ENCODE results near the gene ASCL5.
A peak's percentile ranks its signal among the peaks of the same experiment; 100 is the strongest.
"Not testable (repeated sequence)": the region's sequence is repeated elsewhere in the genome, so short reads cannot be mapped to it uniquely, and the experiment has no call there.

ASCL5 gene

GRCh38 chr1:201163036-201163435 is 36.1 kb upstream of the ASCL5 start:
- not testable (repeated sequence) for H3K4me3 Mint-ChIP-seq; DNase-seq (ENCODE audit: low spot score in 2 of 2); H3K27me3 Mint-ChIP-seq; H3K36me3 Mint-ChIP-seq; H3K27ac Mint-ChIP-seq; H3K9me3 Mint-ChIP-seq; H3K4me1 Mint-ChIP-seq; ATAC-seq (ENCODE audit: low read depth)

GRCh38 chr1:201157949-201158348 is 31.0 kb upstream of the ASCL5 start:
- H3K4me1 Mint-ChIP-seq = peaks cover 11% of the 10 kb centered on the region
- no peak overlapping the region for H3K27ac Mint-ChIP-seq
- H3K27me3 Mint-ChIP-seq = peaks cover 18% of the 10 kb centered on the region
- H3K4me3 Mint-ChIP-seq = no peak overlapping the region
- ATAC-seq (ENCODE audit: low read depth) (no peak), DNase-seq (ENCODE audit: low spot score in 2 of 2) (no peak)
- no peaks in the 10 kb centered on the region for H3K9me3 Mint-ChIP-seq
- H3K36me3 Mint-ChIP-seq = no peaks in the 10 kb centered on the region

- Mint-ChIP-seq H3K4me1 (peaks cover 15% of the 10 kb centered on the region), H3K36me3 (no peaks in the 10 kb centered on the region), H3K27ac (no peak overlapping the region), H3K9me3 (no peaks in the 10 kb centered on the region), H3K4me3 (no peak overlapping the region), H3K27me3 (peaks cover 18% of the 10 kb centered on the region)
- DNase-seq (ENCODE audit: low spot score in 2 of 2) = no peak
- ATAC-seq (ENCODE audit: low read depth) = no peak
Observed at GRCh38 chr1:201156819-201157218, 29.8 kb upstream of the ASCL5 start.

DNA sequence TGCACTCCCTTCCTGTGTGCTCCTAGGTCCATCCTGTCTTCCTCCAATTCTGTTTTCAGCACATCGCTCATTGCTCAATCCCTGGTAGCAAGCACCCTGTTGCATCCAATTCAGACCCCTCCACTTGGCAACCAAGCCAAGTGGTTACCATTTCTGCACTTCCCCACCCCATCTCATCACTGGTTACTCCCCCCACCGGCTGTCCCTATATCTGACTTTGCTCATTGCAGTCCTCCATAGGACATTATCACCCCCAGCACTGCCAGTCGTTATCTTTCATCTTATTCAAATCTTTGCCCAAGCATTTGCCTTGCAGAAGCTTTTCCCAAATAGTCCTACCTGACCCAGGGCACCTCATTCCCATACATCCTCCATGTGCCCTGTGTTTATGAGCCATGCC is 29.4 kb upstream of the ASCL5 start:
- H3K27me3 Mint-ChIP-seq = peaks cover 18% of the 10 kb centered on the region
- no peak overlapping the region for H3K4me3 Mint-ChIP-seq
- no peaks in the 10 kb centered on the region for H3K36me3 Mint-ChIP-seq
- DNase-seq (ENCODE audit: low spot score in 2 of 2) = no peak
- peaks cover 15% of the 10 kb centered on the region for H3K4me1 Mint-ChIP-seq
- H3K27ac Mint-ChIP-seq = no peak overlapping the region
- no peaks in the 10 kb centered on the region for H3K9me3 Mint-ChIP-seq
- no peak for ATAC-seq (ENCODE audit: low read depth)

- Mint-ChIP-seq H3K4me3 (no peak overlapping the region), H3K27ac (no peak overlapping the region)
Observed at GRCh38 chr1:201155354-201155753, 28.4 kb upstream of the ASCL5 start.

GRCh38 chr1:201154389-201155165 is 27.6 kb upstream of the ASCL5 start, which contains the start of gene TMEM9:
Gene TMEM9 (minus strand): TSS chr1:201154474. CDS start chr1:201153923, 551 bp downstream.
- peak; percentile 98 to 99 for DNase-seq (ENCODE audit: low spot score in 2 of 2)
- H3K4me3 Mint-ChIP-seq = peak within 1 kb of the TSS; percentile 92
- H3K9me3 Mint-ChIP-seq = no peaks in the 10 kb centered on the region
- H3K36me3 Mint-ChIP-seq = peaks cover 4% of the 10 kb centered on the region
- H3K27me3 Mint-ChIP-seq = peaks cover 18% of the 10 kb centered on the region
- peak; percentile 98 for ATAC-seq (ENCODE audit: low read depth)
- peaks cover 15% of the 10 kb centered on the region for H3K4me1 Mint-ChIP-seq
- peak within 1 kb of the TSS; percentile 84 for H3K27ac Mint-ChIP-seq

More at GRCh38 chr1:201155354-201155753, 28.4 kb upstream of the ASCL5 start:
- Mint-ChIP-seq H3K27me3 (peaks cover 18% of the 10 kb centered on the region), H3K4me1 (peaks cover 15% of the 10 kb centered on the region), H3K36me3 (peaks cover 4% of the 10 kb centered on the region), H3K9me3 (no peaks in the 10 kb centered on the region)
- no peak for ATAC-seq (ENCODE audit: low read depth)
- DNase-seq (ENCODE audit: low spot score in 2 of 2) = no peak

DNA sequence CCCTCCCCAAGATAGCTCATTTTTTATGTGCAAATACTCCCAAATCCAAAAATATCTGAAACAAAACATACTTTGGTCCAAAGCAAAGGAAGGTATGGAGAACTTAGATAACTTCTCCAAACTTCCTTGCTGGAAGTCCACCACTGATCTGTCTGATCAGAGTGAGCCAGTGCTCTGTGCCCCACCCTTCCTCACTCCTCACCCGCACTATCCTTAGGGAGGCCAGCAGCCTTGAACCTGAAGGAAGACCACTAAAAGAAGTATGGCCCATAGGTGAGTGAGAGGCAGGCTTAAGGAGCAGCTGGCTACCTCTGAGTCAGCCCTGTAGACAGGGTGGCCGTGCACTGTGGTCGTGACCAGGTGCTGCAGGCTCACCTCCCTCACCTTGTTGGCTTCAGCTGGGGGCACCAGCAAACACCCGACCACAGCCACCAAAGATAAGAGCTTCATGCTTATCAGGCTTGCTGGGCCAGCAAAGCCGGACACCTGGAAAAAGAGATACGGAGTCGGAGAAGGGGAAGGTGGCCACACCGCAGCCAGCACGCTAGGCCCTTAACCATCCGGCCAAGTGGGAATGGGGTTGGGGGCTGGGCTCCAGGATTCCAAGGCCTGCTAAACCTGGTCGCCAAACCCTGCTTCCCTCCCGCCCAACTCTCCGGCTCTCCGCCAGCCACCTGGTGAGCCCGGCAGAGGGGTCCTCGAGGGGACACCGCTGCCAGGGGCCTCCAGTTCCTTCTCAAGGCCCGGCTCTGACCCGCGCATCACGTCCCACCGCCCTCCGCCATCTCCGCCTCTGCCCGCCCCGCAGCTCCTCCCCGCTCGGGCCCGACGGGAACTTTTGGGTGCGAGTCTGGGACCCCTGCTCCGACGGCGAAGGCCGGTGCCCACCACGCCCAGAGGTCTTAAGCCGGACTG is 26.7 kb upstream of the ASCL5 start:
- Mint-ChIP-seq H3K27ac (peak overlapping the region; percentile 84), H3K9me3 (no peaks in the 10 kb centered on the region), H3K4me3 (peak overlapping the region; percentile 92), H3K36me3 (peaks cover 6% of the 10 kb centered on the region), H3K4me1 (peaks cover 15% of the 10 kb centered on the region), H3K27me3 (peaks cover 15% of the 10 kb centered on the region)
- ATAC-seq (ENCODE audit: low read depth) = peak; percentile 69
- no peak for DNase-seq (ENCODE audit: low spot score in 2 of 2)

DNA sequence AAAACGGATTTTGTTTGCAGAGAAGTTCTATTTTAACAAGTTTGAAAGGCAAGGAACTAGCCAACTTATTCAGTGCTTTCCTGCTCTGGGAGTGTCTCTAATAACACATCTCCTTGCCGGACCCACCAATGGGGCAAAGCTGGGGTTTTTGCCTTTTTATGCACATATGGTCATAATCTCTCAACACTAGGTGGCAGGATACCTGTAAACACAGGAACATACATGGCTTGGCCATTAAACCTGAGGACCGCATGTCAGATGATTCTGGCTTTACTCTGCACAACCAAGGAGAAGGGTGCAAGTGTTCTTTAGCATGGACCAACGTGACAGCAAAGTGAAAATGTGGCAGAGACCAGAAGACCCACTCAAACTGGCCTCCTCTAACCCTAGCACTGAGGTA is 22.4 kb upstream of the ASCL5 start:
- DNase-seq (ENCODE audit: low spot score in 2 of 2) = no peak
- Mint-ChIP-seq H3K4me3 (no peak overlapping the region), H3K36me3 (peaks cover 29% of the 10 kb centered on the region), H3K27me3 (no peaks in the 10 kb centered on the region), H3K4me1 (peaks cover 11% of the 10 kb centered on the region), H3K27ac (no peak overlapping the region), H3K9me3 (no peaks in the 10 kb centered on the region)
- no peak for ATAC-seq (ENCODE audit: low read depth)

GRCh38 chr1:201147396-201148015 is 20.5 kb upstream of the ASCL5 start:
- Mint-ChIP-seq H3K9me3 (no peaks in the 10 kb centered on the region), H3K27ac (no peak overlapping the region), H3K4me3 (no peak overlapping the region), H3K36me3 (peaks cover 45% of the 10 kb centered on the region), H3K27me3 (no peaks in the 10 kb centered on the region), H3K4me1 (peaks cover 3% of the 10 kb centered on the region)
- no peak for DNase-seq (ENCODE audit: low spot score in 2 of 2)
- ATAC-seq (ENCODE audit: low read depth) = no peak

DNA sequence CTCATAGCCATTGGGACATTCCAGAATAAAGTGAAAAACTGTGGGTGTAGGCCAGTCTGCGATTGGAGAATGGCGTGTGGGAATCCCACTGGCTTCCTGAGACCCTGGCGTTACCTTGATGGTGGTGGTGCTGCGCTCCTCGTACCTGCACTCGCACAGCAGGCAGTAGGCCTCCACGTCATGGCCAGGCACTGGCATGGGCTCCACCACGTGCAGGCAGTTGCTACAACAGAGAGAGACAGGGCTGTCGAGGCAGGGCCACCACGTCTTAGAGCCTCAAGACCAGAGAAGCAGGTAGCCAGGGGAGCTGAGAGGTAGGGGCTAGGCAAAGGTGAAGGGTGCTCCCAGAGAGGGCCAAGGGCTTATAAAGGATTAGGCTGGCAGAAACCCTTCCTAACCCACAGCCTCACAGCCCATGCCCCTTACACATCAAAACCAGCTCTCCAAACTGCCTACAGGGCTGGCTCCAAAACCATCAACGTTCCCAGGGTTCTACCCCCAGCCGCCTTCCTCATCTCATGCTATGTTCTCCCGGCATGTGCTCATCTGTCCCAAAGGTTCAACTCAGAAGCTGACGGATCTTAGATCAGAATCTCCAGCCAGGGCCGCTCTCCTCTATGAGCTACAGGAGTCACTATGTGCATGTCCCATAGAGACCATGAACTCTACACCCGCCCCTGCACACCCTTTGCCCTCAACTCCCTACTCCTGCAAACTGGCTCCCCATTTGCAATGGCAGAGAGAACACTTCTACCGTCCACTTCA is 19.8 kb upstream of the ASCL5 start:
- H3K4me1 Mint-ChIP-seq = peaks cover under 1% of the 10 kb centered on the region
- ATAC-seq (ENCODE audit: low read depth) = no peak
- H3K36me3 Mint-ChIP-seq = peaks cover 48% of the 10 kb centered on the region
- no peaks in the 10 kb centered on the region for H3K9me3 Mint-ChIP-seq
- DNase-seq (ENCODE audit: low spot score in 2 of 2) = no peak
- no peaks in the 10 kb centered on the region for H3K27me3 Mint-ChIP-seq
- H3K27ac Mint-ChIP-seq = no peak overlapping the region
- no peak overlapping the region for H3K4me3 Mint-ChIP-seq

DNA sequence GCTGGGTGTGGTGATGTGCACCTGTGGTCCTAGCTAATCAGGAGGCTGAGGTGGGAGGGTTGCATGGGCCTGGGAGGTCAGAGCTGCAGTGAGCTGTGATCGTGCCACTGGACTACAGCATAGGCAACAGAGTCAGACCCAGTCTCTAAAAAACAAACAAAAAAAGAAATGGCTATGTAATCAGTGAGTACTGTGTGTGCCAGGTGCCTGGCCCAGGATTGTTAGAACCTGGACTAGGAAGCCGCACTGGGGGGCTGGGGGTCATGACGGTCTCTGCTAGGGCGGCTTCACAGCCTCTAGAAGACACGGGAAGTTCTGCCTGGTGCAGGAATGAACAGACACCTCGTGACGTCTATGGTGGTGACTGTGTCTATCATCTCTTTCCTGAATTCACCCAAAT is 18.8 kb upstream of the ASCL5 start:
- Mint-ChIP-seq H3K4me3 (no peak overlapping the region), H3K4me1 (no peaks in the 10 kb centered on the region), H3K9me3 (no peaks in the 10 kb centered on the region), H3K36me3 (peaks cover 45% of the 10 kb centered on the region), H3K27ac (no peak overlapping the region), H3K27me3 (no peaks in the 10 kb centered on the region)
- ATAC-seq (ENCODE audit: low read depth) = no peak
- no peak for DNase-seq (ENCODE audit: low spot score in 2 of 2)

GRCh38 chr1:201145132-201145531 is 18.1 kb upstream of the ASCL5 start:
- Mint-ChIP-seq H3K36me3 (peaks cover 44% of the 10 kb centered on the region), H3K4me1 (no peaks in the 10 kb centered on the region), H3K4me3 (no peak overlapping the region), H3K27me3 (no peaks in the 10 kb centered on the region), H3K9me3 (no peaks in the 10 kb centered on the region), H3K27ac (no peak overlapping the region)
- DNase-seq (ENCODE audit: low spot score in 2 of 2) (no peak), ATAC-seq (ENCODE audit: low read depth) (no peak)

DNA sequence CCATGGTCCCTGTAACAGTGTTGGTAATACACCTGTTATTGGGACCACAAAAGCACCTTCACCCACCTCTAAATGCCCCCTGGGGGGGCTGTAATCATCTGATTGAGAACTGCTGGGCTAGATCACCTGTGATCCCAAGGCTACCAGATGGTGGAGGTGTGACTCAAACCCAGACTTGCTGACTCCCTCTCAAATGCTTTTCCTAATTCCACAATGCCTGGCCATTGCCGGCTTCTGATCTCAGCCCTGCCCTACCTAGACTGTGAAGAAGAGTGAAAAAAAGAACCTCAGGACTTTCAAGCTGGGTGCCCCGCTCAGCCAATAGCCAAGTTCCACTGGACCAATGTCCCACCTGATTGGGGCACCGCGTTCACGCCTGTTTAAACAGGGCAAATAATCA is 17.7 kb upstream of the ASCL5 start:
- Mint-ChIP-seq H3K27me3 (no peaks in the 10 kb centered on the region), H3K4me3 (no peak overlapping the region), H3K27ac (no peak overlapping the region), H3K9me3 (no peaks in the 10 kb centered on the region), H3K4me1 (no peaks in the 10 kb centered on the region), H3K36me3 (peaks cover 44% of the 10 kb centered on the region)
- DNase-seq (ENCODE audit: low spot score in 2 of 2) = no peak
- no peak for ATAC-seq (ENCODE audit: low read depth)
